H4 (cell line): Measurements from ENCODE around the gene RNASE8. TPM values are rescaled to one million over a fixed set of nuclear protein-coding genes. Genes with fewer than 3 reads are reported as not detected.
A peak's percentile ranks its signal among the peaks of the same experiment; 100 is the strongest.
"Not testable (repeated sequence)": the region's sequence is repeated elsewhere in the genome, so short reads cannot be mapped to it uniquely, and the experiment has no call there.

Source experiments
- DNase-seq: peaks from one replicate; pipeline ENCODE4 v3.0.0-alpha.2; 2015; ENCODE audit warnings: low spot score
- total RNA-seq: library from RNA; depleted of rRNA; stranded (reverse); fragments of >200 nt; shearing (Covaris generic); gene quantifications from 2 replicates; pipeline ENCODE4 v1.2.3, GENCODE V29; 2014; rRNA removed

Gene RNASE8
- total RNA-seq: not detected in 2 replicates

DNA sequence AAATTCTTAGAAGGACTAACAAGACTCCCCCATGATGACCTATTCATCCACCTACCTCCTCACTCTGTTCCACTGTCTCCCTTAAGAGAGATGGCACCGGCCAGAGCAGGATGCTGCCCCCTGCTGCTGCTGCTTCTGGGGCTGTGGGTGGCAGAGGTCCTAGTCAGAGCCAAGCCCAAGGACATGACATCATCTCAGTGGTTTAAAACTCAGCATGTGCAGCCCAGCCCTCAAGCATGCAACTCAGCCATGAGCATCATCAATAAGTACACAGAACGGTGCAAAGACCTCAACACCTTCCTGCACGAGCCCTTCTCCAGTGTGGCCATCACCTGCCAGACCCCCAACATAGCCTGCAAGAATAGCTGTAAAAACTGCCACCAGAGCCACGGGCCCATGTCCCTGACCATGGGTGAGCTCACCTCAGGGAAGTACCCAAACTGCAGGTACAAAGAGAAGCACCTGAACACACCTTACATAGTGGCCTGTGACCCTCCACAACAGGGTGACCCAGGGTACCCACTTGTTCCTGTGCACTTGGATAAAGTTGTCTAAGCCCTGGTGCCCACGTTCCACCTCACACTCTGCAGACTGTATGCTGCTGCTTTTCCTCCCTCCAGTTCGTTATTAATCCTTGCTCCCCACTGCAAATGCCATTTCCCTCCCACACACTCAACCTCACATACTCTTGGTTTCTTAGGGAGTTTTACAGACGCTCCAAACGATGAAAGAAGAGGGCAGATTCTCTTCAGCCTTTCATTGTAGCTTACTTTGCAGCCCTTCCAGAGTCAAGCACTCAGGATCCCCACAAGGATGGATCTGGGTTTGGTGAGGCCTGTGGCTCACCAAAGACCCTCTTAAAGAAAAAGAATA is at the start of gene RNASE8:
TSS of gene RNASE8 (plus strand) at position 20 of the 873 bp plus-strand sequence. CDS start at position 91, 71 bp downstream.
- DNase-seq: peak; percentile 29

DNA sequence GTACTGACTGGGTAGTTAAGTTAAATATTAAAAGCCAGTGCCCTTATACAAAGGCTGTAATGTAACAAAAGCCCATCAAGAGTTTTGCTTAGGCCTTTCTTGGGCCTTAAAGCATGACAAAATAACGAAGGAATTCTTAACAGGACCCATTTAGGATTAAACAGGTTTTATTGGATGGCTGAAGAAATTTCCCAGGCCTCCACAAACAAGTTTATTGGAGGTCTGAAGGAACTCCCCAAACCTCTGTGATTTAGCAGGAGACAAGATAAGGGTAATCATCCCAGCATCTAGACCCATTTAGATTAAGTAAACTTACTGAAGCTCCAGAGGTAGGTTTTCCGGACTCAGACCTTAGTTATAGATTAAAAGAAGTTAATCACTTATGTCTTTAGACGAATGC is 47.9 kb upstream of the RNASE8 start:
- DNase-seq: not testable (repeated sequence)

GRCh38 chr14:21011136-21011535 is 46.5 kb upstream of the RNASE8 start:
- DNase-seq: no peak

DNA sequence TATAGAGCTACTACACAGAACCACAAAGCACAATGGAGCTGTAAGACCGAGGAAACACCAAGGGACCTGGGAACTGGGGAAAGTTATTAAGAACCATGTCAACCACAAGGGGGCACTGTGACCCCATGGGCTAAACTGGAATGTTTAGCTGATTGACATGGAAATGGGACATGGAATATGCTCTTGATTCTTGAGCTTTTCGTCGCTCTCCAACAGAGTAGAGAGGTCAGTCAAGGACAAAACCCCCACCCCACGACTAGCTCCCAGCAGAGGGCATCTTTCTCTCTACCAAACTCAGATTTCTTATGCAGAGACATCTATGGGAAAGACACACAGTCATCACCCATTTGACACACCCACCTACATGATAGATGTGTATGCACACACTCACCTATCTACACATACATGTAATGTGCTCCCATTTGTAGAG is 42.8 kb upstream of the RNASE8 start:
- DNase-seq: peak; percentile 76

GRCh38 chr14:21015312-21015711 is 42.3 kb upstream of the RNASE8 start:
- DNase-seq: no peak

- no peak for DNase-seq
These were observed 41.0 kb upstream of the RNASE8 start for GRCh38 chr14:21016413-21017190.

DNA sequence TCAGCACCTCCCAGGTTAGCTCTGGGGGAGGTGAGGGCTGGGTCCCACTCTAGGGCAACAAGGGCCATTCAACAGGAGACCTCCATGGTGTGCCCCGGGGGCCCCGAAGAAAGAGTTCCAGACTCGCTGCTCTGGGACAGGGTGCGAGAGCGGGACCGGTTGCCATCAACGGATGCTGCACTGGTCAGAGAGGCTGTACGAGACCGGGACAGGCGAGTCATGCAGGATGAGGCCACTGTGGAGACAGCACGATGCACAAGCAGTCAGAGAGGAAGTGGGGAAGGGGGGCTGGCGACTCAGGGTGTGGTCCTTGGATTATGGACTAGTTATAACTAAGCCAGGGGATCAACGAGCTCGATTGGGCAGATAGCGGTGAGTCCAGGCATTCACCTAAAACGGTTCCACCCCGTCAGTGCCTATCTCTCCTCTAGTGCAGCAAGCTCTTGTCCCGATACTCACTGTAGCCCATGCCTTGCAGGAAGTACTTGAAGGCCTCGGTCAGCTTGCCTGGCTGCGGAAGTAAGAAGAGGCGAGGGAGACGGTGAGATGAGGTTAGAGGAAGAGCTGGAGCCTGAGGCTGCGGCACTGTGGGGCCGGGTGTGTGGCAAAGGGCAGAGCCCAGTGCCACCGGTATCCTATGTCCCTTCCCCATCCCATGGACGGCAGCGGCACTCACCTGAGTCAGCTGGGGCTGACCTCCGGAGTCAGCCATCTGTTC is 39.9 kb upstream of the RNASE8 start:
- DNase-seq: no peak

DNA sequence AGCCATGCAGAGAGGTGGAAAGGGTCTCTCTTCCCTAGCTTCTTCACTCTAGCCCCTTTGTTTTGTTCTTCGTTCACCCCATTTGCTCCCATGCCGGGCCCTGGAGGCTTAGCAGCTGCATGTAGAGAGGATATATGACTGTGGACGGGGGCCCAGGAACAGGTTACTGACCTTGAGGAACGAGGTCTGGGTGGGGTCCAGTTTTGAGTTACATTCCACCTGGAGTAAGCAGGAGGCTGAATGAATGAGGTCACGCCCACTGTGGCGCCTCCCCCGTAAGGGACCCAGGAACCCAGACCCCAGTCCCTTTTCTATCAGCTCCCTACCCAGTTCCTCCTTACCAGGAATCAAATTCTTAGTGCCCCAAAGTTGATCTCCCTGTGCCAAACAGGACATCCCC is 39.3 kb upstream of the RNASE8 start:
- no peak for DNase-seq

GRCh38 chr14:21018781-21019180 is 38.8 kb upstream of the RNASE8 start:
- DNase-seq: no peak

GRCh38 chr14:21019366-21019765 is 38.3 kb upstream of the RNASE8 start:
- DNase-seq: no peak

DNA sequence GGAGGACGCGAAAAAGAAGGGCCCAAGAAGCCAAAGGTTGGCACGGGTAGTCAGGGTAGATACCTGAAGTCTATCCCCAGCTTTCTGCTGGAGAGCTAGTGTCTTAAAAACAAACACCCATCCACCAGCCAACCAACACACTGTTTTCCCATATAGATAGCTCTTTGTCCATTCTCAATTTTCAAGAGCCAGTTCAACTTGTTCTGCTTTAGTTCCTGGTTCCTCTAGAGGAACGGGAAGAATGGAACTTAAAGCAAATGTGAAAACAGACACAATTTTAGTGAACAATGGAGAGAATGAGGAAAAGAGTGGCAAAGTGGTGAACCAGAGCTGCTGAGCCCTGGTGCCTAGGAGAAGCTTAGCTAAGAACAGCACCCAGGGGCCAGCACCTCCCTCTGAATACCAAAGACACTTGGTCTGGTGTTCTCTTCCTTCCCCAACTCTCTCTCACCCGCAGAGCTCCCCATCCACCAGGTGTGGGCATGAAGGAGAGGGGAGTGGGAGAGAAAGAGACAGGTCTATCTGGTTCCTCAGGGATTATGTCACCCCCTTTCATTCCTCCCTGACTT is 36.6 kb upstream of the RNASE8 start:
- DNase-seq: no peak

DNA sequence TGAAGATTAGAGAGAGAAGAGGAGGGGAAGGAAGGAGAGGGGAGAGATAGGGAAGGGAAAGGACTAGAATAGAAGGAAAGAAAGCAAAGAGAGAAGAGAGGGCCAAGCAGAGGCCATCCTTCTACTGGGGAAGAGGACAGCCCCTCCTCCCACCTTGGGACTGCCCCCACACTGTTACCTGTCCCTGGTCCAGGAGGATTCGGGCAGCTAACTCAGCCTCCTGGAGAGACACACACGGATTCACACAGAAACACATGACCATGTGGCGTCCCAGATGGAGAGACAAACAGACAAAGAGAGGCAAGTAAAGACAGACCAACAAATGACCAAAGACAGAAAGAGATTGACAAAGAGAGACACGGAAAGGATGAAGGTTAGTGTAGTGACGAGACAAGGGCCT is 34.9 kb upstream of the RNASE8 start:
- no peak for DNase-seq

DNA sequence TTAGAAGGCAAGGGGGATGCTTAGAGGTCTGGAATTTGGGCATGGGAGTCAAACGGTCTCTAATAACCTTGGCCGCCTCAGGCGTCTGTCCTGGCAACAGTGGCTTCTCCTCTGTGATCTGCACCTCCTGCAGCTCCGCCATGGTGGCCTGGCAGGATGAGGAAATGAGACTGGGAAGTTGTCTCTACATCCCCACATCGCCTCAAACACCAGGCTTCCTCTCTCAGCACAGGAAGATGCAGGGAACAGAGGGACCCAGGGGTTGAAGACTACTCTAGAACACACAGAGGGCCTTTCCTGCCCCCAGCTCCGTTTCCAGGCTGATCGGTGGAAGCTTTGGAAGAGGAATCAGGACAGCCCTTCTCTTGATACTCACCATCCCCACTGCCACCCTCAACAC is 34.4 kb upstream of the RNASE8 start:
- DNase-seq: no peak

DNA sequence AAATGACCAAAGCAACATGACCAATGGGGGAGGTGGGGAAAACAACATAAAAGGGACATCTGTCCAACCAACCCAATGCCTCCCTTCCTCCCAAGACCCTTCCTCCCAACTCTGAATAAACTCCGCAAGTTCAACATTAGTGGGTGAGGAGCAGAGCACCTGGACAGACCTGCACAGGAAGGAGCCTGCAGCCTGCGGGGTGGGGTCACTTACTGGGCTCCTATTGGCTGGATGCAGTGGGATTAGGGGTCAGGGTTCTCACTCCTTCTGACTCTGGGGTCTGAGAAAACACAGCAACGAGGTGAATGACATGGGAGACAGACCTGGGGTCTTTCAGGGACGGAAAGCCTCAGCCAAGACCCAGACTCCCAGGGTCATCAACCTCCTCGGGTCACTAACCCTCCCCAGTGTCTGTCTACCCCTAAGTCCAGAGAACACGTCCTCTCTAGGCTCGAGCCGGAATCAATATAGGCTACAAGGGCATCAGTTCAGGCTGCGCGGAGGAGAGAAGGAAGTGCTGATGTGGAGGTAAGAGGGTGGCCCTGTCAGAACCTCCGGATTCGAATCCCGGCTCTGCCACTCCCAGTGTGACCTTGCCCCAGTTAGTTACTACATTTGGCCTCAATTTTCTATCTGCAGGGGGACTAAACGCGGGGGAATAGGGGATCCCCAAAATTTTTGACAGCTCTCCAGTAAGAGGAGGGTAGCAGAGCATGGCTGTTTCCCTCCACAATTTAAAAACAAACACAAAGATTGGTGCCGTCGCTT is 33.6 kb upstream of the RNASE8 start:
- no peak for DNase-seq

- DNase-seq: no peak
These were observed 32.8 kb upstream of the RNASE8 start, which contains the start of gene NDRG2 for GRCh38 chr14:21024585-21025370. Gene NDRG2 (minus strand): TSS chr14:21025061. CDS start chr14:21023315, 1,746 bp downstream.

DNA sequence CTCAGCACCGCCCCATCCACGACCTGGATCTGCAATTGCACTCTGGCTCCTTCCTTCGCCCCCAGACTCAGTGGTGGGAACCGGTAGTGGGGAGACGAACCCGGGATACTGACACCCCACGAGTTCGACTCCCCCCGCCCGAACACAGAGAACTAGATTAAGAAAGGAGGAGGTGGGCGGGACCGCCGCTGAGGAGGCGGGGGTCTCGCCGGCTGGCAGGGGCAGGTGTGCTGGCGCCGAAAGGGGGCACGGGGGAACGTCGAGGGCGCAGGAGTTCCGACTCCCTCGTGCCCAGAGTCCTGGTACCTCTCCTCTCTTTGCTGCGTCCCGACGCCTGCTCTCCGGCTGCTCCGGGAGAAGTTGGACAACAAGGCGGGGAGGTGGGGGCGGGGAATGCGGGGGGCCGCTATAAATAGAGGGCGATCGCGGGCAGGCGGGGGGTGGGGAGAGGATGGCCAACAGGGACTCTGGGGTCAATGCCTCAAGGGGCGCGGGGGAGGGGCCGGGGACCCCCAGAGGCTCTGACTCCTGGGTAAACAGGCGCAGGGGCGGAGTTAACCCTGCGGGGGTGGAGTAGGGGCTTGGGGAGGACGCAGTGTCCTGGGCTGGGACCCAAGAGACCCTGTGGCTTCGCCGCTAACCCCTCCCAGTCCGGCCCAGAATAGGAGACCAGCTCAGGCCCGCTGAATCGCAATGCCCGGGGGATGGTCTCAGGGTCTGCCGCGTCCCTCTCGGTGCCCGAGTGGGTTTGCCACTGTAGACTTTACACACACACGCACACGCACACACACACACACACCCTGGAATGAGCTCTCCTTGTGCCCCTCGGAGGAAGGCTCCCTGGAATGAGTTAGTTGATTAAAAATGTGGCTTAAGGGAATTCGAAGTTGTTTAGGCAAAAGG is 32.0 kb upstream of the RNASE8 start:
- no peak for DNase-seq

- DNase-seq: no peak
These were observed 31.2 kb upstream of the RNASE8 start for GRCh38 chr14:21026274-21026987.

DNA sequence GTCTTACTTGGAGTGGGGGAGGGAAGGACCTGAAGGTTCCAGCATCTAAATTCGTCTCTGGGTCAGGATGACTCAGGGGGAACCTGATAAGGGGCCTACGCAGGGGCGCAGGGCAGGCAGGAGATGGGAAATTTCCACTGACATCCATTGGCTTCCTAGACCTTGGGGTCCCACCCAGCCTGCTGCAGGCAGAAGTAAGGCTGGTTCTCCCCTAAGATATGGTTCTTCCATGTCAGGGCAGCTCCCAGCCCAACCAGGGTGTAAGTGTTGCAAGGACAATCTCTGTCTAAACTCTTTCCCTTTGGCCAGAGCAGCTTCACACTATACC is 30.7 kb upstream of the RNASE8 start:
- no peak for DNase-seq

GRCh38 chr14:21029917-21030316 is 27.7 kb upstream of the RNASE8 start, which contains the start of gene TPPP2:
Gene TPPP2 (plus strand): TSS chr14:21030217. CDS start chr14:21030582, 365 bp downstream.
- DNase-seq: no peak
